Measurements from ENCODE around the gene HOXA1. TPM values are rescaled to one million over a fixed set of nuclear protein-coding genes. Genes with fewer than 3 reads are reported as not detected.

The HOXA1 gene
- total RNA-seq, 4 donors from 2014 or later: 0.67 to 0.78 TPM; not detected in 2

- TF ChIP-seq, protein P1, sequence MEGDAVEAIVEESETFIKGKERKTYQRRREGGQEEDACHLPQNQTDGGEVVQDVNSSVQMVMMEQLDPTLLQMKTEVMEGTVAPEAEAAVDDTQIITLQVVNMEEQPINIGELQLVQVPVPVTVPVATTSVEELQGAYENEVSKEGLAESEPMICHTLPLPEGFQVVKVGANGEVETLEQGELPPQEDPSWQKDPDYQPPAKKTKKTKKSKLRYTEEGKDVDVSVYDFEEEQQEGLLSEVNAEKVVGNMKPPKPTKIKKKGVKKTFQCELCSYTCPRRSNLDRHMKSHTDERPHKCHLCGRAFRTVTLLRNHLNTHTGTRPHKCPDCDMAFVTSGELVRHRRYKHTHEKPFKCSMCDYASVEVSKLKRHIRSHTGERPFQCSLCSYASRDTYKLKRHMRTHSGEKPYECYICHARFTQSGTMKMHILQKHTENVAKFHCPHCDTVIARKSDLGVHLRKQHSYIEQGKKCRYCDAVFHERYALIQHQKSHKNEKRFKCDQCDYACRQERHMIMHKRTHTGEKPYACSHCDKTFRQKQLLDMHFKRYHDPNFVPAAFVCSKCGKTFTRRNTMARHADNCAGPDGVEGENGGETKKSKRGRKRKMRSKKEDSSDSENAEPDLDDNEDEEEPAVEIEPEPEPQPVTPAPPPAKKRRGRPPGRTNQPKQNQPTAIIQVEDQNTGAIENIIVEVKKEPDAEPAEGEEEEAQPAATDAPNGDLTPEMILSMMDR (IDR thresholded peaks at IDR 0.05): no peak
- no peak for TF ChIP-seq POLR2A (IDR thresholded peaks at IDR 0.05)
- H3K4me1 ChIP-seq: no peaks in the 10 kb centered on the region
- no peak for DNase-seq
- intact Hi-C loops (cut with DNase I): no loop called here
- H3K9me3 ChIP-seq: no peaks in the 10 kb centered on the region
- 94 to 100% methylated on average over 1 of the region's 1 CpG for WGBS, 2 donors
- H3K4me3 ChIP-seq (replicated peaks in 1 of 3): no peak overlapping the region
- H3K36me3 ChIP-seq: no peaks in the 10 kb centered on the region
- H3K27me3 ChIP-seq: no peaks in the 10 kb centered on the region
- no peak overlapping the region for H3K27ac ChIP-seq
Measured at GRCh38 chr7:27079234-27079975, 16.4 kb downstream of the HOXA1 start.

DNA sequence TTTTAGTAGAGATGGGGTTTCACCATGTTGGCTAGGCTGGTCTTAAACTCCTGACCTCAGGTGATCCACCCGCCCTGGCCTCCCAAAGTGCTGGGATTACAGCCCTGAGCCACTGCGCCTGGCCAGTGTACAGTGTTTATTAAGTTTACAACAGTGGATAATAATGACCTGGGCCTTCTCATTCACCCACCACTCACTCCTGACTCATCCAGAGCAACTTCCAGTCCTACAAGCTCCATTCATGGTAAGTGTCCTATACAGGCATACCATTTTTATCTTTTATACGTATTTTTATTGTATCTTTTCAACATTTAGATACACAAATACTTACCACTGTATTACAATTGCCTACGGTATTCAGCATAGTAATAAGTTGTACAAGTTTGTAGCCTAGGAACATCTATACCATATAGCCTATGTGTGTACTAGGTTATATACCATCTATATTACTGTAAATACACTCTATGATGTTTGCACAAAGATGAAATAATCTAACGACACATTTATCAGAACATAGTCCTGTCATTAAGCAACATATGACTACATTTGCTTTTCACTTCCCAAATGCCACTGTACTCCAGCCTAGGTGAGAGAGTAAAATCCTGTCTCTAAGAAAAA lies 17.1 kb downstream of the HOXA1 start:
- no peaks in the 10 kb centered on the region for H3K4me1 ChIP-seq
- WGBS, 2 donors: 93 to 98% methylated on average over 5 of the region's 5 CpGs
- no peak for DNase-seq
- H3K4me3 ChIP-seq (replicated peaks in 1 of 3): no peak overlapping the region
- H3K36me3 ChIP-seq: no peaks in the 10 kb centered on the region
- no peak overlapping the region for H3K27ac ChIP-seq
- intact Hi-C loops (cut with DNase I): no loop called here
- H3K27me3 ChIP-seq: no peaks in the 10 kb centered on the region
- no peaks in the 10 kb centered on the region for H3K9me3 ChIP-seq
- no peak for TF ChIP-seq POLR2A (IDR thresholded peaks at IDR 0.05)
- TF ChIP-seq, protein P1 (IDR thresholded peaks at IDR 0.05): no peak

DNA sequence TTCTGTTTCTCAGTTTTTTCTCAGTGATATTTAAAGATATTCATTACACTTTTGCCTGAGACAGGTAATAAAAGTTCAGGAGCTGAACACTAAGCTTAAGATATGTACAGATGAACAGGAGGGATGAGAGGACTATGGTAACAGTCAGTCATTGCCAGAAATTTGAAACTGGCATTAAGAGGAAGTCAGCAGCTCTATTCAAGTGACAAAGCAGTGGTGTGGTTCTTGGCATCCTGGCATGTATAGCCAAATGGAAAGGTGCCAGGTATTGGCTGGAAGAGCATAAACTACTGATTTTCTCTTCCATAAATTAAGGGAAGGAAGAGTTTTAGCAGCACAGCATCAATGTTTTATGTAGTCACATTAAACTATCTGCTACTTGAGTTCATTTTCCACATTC lies 22.7 kb downstream of the HOXA1 start:
- Histone ChIP-seq H3K27ac (no peak overlapping the region), H3K4me3 (replicated peaks in 1 of 3) (no peak overlapping the region), H3K36me3 (no peaks in the 10 kb centered on the region), H3K4me1 (no peaks in the 10 kb centered on the region), H3K27me3 (no peaks in the 10 kb centered on the region), H3K9me3 (no peaks in the 10 kb centered on the region)
- intact Hi-C loops (cut with DNase I): no loop called here
- TF ChIP-seq POLR2A (IDR thresholded peaks at IDR 0.05): no peak
- TF ChIP-seq, protein P1 (IDR thresholded peaks at IDR 0.05): no peak
- no peak for DNase-seq

DNA sequence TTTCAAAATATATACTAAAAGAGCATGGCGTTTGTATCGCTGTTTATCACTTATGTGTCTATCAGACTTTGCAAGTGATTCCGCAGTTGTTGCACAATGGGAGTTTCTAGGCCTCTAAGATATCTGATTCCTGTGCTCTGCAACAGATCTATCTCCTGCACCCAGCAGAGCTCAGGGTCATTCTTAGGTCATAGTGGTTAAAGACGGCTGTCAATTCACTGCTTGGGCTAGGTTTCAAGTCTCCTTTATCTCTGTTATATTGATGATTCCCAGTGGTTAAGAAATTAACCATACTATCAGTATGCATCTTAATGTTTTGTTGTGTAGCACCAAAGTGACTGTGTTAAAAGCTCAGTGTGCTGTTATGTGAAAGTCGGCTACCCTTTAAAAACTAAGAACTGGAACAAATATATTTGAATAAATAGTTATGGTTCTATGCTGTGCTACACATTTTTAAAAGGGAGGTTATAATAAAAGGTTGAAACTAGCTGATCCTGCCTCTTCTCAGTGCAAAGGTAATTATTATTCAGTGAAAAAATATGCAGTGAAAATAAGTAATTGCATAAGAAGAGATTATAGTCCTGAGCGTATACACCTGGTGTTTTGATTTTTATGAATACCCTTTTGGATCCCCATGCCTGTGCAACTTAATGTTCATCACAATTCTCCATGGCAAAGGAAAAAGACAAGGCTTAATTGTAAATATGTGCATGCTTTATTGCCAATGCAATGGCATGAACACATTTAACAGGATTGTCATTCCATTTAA lies 24.0 kb downstream of the HOXA1 start:
- Histone ChIP-seq H3K27me3 (no peaks in the 10 kb centered on the region), H3K9me3 (no peaks in the 10 kb centered on the region), H3K27ac (no peak overlapping the region), H3K4me1 (no peaks in the 10 kb centered on the region), H3K4me3 (replicated peaks in 1 of 3) (no peak overlapping the region), H3K36me3 (no peaks in the 10 kb centered on the region)
- intact Hi-C loops (cut with DNase I): no loop called here
- DNase-seq: no peak
- 79 to 83% methylated on average over 6 of the region's 6 CpGs for WGBS, 2 donors
- TF ChIP-seq, protein P1 (IDR thresholded peaks at IDR 0.05): no peak
- no peak for TF ChIP-seq POLR2A (IDR thresholded peaks at IDR 0.05)

DNA sequence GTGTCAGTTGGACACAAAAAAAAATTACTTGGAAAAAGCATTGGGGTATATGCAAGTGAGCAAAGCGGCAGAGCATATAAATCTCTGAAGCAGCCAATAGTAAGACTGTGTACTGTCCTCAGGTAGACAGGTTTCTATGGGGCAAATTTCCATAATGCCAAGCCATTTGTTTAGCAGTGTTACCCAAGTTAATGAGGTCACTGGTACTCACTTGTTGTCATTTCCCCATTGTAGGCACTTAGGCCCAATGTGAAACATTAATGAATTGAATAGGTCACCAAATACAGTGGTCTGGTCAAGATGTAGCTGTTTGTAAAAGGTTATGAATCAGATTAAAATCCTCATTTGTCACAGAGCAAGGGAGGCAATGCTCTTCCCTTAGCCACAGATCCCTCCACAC lies 27.5 kb downstream of the HOXA1 start:
- 97 to 100% methylated on average over 1 of the region's 1 CpG for WGBS, 2 donors
- no peak overlapping the region for H3K4me3 ChIP-seq (replicated peaks in 1 of 3)
- no peaks in the 10 kb centered on the region for H3K9me3 ChIP-seq
- intact Hi-C loops (cut with DNase I): no loop called here
- H3K4me1 ChIP-seq: peaks cover 7 to 8% of the 10 kb centered on the region in 2 donors
- no peaks in the 10 kb centered on the region for H3K36me3 ChIP-seq
- no peak overlapping the region for H3K27ac ChIP-seq
- TF ChIP-seq, protein P1 (IDR thresholded peaks at IDR 0.05): no peak
- no peak for TF ChIP-seq POLR2A (IDR thresholded peaks at IDR 0.05)
- no peak for DNase-seq
- no peaks in the 10 kb centered on the region for H3K27me3 ChIP-seq

Measured in thyroid gland (tissue), 4 donors.